Caco-2 (cell line): ENCODE data around the gene KCNJ1. TPM values are rescaled to one million over a fixed set of nuclear protein-coding genes. Genes with fewer than 3 reads are reported as not detected.

Experiments
- BruUV-seq: library from RNA; stranded (reverse); fragments of 400-500 nt; replicated peaks from 2 replicates; lab custom pipeline; 2021; lab: Mats Ljungman, UMichigan
- CTCF ChIA-PET: fragments of 300-600 bp; sonication (Branson Sonifier 250); formaldehyde crosslinking; loops from one replicate; lab custom pipeline; 2022; ENCODE audit warnings: antibody characterized with exemption; lab: Charles Lee
- POLR2A ChIA-PET: fragments of 300-600 bp; sonication (Branson Sonifier 250); formaldehyde crosslinking; loops from one replicate; lab custom pipeline; 2022; ENCODE audit warnings: antibody characterized with exemption; lab: Charles Lee
- DNase-seq, 2 experiments: peaks; one replicate each; pipeline versions ENCODE4 v3.0.0 to v3.0.0-alpha.2; 2020 to 2022
- H3K27me3 ChIP-seq: replicated peaks from 2 replicates; pipeline ENCODE4 v1.6.0; 2011; ENCODE audit warnings: low read length; ENCODE audit not compliant: control insufficient read depth, insufficient read depth
- H3K36me3 ChIP-seq: 2 replicates; pipeline ENCODE4 v1.5.1; 2011; ENCODE audit warnings: low read length; ENCODE audit not compliant: control insufficient read depth, insufficient read depth
- H3K4me1 ChIP-seq: fragments of 250-450 bp; sonication (Bioruptor Pico); 2 replicates; pipeline ENCODE4 v1.5.1; 2020; ENCODE audit warnings: mild to moderate bottlenecking
- H3K4me3 ChIP-seq: 2 replicates; pipeline ENCODE4 v1.5.1; 2011; ENCODE audit warnings: low read depth, mild to moderate bottlenecking, control low read depth, low read length
- H3K9me3 ChIP-seq: fragments of 250-450 bp; sonication (Bioruptor Pico); 2 replicates; pipeline ENCODE4 v1.5.1; 2020; ENCODE audit warnings: mild to moderate bottlenecking, moderate library complexity
- H3K27ac Mint-ChIP-seq: one replicate; pipeline ENCODE4 v1.8.0; 2022; ENCODE audit warnings: mixed read lengths; ENCODE audit not compliant: unreplicated experiment
- H3K27me3 Mint-ChIP-seq: one replicate; pipeline ENCODE4 v1.8.0; 2022; ENCODE audit warnings: mixed read lengths; ENCODE audit not compliant: insufficient read depth, unreplicated experiment
- H3K36me3 Mint-ChIP-seq: one replicate; pipeline ENCODE4 v1.8.0; 2022; ENCODE audit warnings: mild to moderate bottlenecking, mixed read lengths; ENCODE audit not compliant: insufficient read depth, unreplicated experiment
- H3K4me1 Mint-ChIP-seq: one replicate; pipeline ENCODE4 v1.8.0; 2022; ENCODE audit warnings: low read depth, mixed read lengths; ENCODE audit not compliant: unreplicated experiment
- H3K4me3 Mint-ChIP-seq: one replicate; pipeline ENCODE4 v1.8.0; 2022; ENCODE audit warnings: mild to moderate bottlenecking, moderate library complexity, mixed read lengths; ENCODE audit not compliant: unreplicated experiment
- H3K9me3 Mint-ChIP-seq: one replicate; pipeline ENCODE4 v1.8.0; 2022; ENCODE audit warnings: mixed read lengths; ENCODE audit not compliant: unreplicated experiment
- CTCF ChIP-seq, 2 experiments: fragments of 200-600 bp in 1 of 2; IDR thresholded peaks; 1 replicate in 1 of 2; 2 replicates in 1 of 2; pipeline versions ENCODE4 v1.5.1 to v1.8.0; 2011 to 2022; ENCODE audit warnings: antibody characterized with exemption in 1 of 2, control low read depth in 1 of 2, inconsistent platforms in 1 of 2, low read depth in 1 of 2, low read length in 1 of 2, mild to moderate bottlenecking in 1 of 2, moderate library complexity in 1 of 2; ENCODE audit not compliant: insufficient read depth in 1 of 2, severe bottlenecking in 1 of 2, unreplicated experiment in 1 of 2
- intact Hi-C: fragments of 100-400 bp; cut with micrococcal nuclease; formaldehyde crosslinking; loops from one replicate; pipeline ENCODE4 v1.10.0; 2022; ENCODE audit not compliant: unreplicated experiment
- total RNA-seq: library from RNA; stranded (reverse); gene quantifications from 2 replicates; pipeline ENCODE4 v1.2.3, GENCODE V29; 2022

KCNJ1 gene
- total RNA-seq, 1 experiment from 2014 or later = not detected

- no peaks in the 10 kb centered on the region for H3K36me3 Mint-ChIP-seq
- no peak for TF ChIP-seq CTCF (IDR thresholded peaks at IDR 0.05; ENCODE audit: insufficient read depth in 1 of 2, low read depth in 1 of 2, low read length in 1 of 2, severe bottlenecking in 1 of 2, unreplicated experiment in 1 of 2)
- Histone ChIP-seq H3K36me3 (no peaks in the 10 kb centered on the region), H3K9me3 (no peaks in the 10 kb centered on the region), H3K4me1 (no peaks in the 10 kb centered on the region), H3K27me3 (no peaks in the 10 kb centered on the region), H3K4me3 (no peak overlapping the region)
- no peak for DNase-seq
- BruUV-seq = no TSS peak
- ChIA-PET POLR2A (no interaction called here), CTCF (no interaction called here)
- no peak overlapping the region for H3K27ac Mint-ChIP-seq
- intact Hi-C loops = no loop called here
- peaks cover 7% of the 10 kb centered on the region for H3K4me1 Mint-ChIP-seq
- H3K4me3 Mint-ChIP-seq = no peak overlapping the region
- no peaks in the 10 kb centered on the region for H3K9me3 Mint-ChIP-seq
- peaks cover 32% of the 10 kb centered on the region for H3K27me3 Mint-ChIP-seq
These were observed 59.2 kb downstream of the KCNJ1 start for GRCh38 chr11:128807909-128808308.

DNA sequence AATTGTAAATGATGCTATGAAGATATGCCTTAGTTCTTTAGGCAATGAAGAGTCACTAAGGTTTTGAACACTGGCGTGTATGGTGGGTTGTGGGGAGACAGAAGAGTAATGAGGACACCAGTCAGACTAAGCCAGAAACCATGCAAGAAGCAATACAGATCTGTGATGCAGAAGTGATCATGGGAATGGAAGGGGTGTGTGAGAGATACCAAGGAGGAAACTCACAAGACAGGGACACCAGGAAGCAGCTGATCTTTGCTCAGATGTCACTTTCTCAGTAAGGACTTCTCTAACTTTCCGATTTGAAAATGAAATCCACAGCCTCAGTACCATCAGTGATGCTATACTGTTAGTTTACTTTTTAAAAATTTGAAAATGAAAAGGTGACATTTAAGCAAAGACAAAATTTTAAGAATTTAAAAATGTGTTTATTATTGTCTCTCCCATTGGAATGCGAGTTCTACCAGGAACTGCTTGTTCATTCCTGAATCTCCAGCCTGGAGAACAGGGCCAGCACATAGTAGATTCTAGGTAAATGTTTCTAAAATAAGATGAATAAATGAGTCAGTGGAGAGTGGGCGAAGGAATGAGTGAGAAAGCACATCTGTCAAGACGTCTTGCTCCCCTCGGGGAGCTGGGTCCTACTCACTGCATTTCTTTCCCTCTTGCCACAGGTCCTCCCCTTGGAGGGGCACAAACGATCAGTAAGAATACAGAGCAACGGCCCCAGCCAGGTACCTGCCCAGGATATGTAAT, 60.4 kb downstream of the KCNJ1 start:
- H3K4me3 ChIP-seq = no peak overlapping the region

DNA sequence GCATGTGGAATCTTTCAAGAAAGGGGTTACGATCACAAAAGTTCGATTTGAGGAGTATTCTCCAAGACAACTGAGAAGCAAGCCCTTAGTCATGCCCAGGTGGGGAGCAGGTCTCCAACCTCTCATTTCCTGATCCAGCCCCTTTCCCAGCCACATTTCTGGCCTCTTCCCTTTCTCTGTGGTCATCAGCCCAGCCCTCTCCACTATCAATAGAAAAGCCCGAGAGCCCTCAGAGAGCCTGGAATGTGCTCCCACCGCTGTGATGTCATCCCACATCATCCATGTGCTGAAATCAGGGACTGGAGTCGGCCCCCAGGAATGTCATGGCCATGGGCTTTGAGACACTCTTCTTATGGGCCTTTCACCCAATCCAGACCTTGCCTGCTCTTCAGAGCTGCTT, 62.6 kb downstream of the KCNJ1 start:
- no peaks in the 10 kb centered on the region for H3K4me1 ChIP-seq
- Mint-ChIP-seq H3K4me3 (no peak overlapping the region), H3K27me3 (peaks cover 33% of the 10 kb centered on the region), H3K9me3 (no peaks in the 10 kb centered on the region), H3K36me3 (no peaks in the 10 kb centered on the region), H3K27ac (no peak overlapping the region), H3K4me1 (peaks cover 7% of the 10 kb centered on the region)
- DNase-seq = no peak
- H3K27me3 ChIP-seq = no peaks in the 10 kb centered on the region
- CTCF ChIA-PET = interaction anchor here (0.9 kb wide), 1 partner anchor 26 kb away, joined by 3 read pairs; no protein-coding TSS in a partner anchor
- H3K9me3 ChIP-seq = no peaks in the 10 kb centered on the region
- no peaks in the 10 kb centered on the region for H3K36me3 ChIP-seq
- intact Hi-C loops = no loop called here
- POLR2A ChIA-PET = no interaction called here
- no peak for TF ChIP-seq CTCF (IDR thresholded peaks at IDR 0.05; ENCODE audit: insufficient read depth in 1 of 2, low read depth in 1 of 2, low read length in 1 of 2, severe bottlenecking in 1 of 2, unreplicated experiment in 1 of 2)
- BruUV-seq = no TSS peak
- no peak overlapping the region for H3K4me3 ChIP-seq

More for the DNA sequence above, 60.4 kb downstream of the KCNJ1 start:
- no TSS peak for BruUV-seq
- ChIA-PET CTCF (no interaction called here), POLR2A (no interaction called here)
- no peaks in the 10 kb centered on the region for H3K27me3 ChIP-seq
- no peak overlapping the region for H3K27ac Mint-ChIP-seq
- no peak for TF ChIP-seq CTCF (IDR thresholded peaks at IDR 0.05; ENCODE audit: insufficient read depth in 1 of 2, low read depth in 1 of 2, low read length in 1 of 2, severe bottlenecking in 1 of 2, unreplicated experiment in 1 of 2)
- no peaks in the 10 kb centered on the region for H3K4me1 ChIP-seq
- peaks cover 33% of the 10 kb centered on the region for H3K27me3 Mint-ChIP-seq
- no peak overlapping the region for H3K4me3 Mint-ChIP-seq
- intact Hi-C loops = no loop called here
- no peaks in the 10 kb centered on the region for H3K36me3 Mint-ChIP-seq
- H3K36me3 ChIP-seq = no peaks in the 10 kb centered on the region
- H3K4me1 Mint-ChIP-seq = peaks cover 7% of the 10 kb centered on the region
- no peaks in the 10 kb centered on the region for H3K9me3 ChIP-seq
- no peak for DNase-seq
- H3K9me3 Mint-ChIP-seq = no peaks in the 10 kb centered on the region
